SK-N-SH treated with all-trans-retinoic acid at 6 μM for 48 hours (cell line): Measurements from ENCODE around the gene CDC26.
A peak's percentile ranks its signal among the peaks of the same experiment; 100 is the strongest.

Experiments used
- ATAC-seq: fragments of 200-7000 bp; cut with Tn5 transposase; 3 replicates; pipeline ENCODE4 v1.9.1; 2020; ENCODE audit warnings: mild to moderate bottlenecking, moderate library complexity
- ARNTL ChIP-seq: fragments of 450-650 bp; formaldehyde crosslinking; IDR thresholded peaks from 2 replicates; pipeline ENCODE4 v1.5.0; 2020; ENCODE audit warnings: low read depth, mild to moderate bottlenecking, moderate library complexity, borderline replicate concordance
- BACH2 ChIP-seq: fragments of 250-450 bp; sonication (Bioruptor Pico); IDR thresholded peaks from 2 replicates; pipeline ENCODE4 v1.9.0; 2021; ENCODE audit warnings: mild to moderate bottlenecking, borderline replicate concordance
- CREB5 ChIP-seq: fragments of 250-450 bp; sonication (Bioruptor Pico); IDR thresholded peaks from 2 replicates; pipeline ENCODE4 v1.5.1; 2020; ENCODE audit warnings: low read depth, mild to moderate bottlenecking, moderate library complexity
- CSDC2 ChIP-seq: fragments of 250-450 bp; sonication (Bioruptor Pico); IDR thresholded peaks from 2 replicates; pipeline ENCODE4 v1.5.0; 2020; ENCODE audit warnings: mild to moderate bottlenecking, moderate library complexity
- CSRNP3 ChIP-seq: fragments of 250-450 bp; sonication (Bioruptor Pico); IDR thresholded peaks from 2 replicates; pipeline ENCODE4 v1.5.1; 2021; ENCODE audit warnings: mild to moderate bottlenecking, moderate library complexity
- ESRRG ChIP-seq: fragments of 250-450 bp; sonication (Bioruptor Pico); IDR thresholded peaks from 2 replicates; pipeline ENCODE4 v1.6.1; 2021; ENCODE audit warnings: mild to moderate bottlenecking
- GLIS3 ChIP-seq: fragments of 250-450 bp; sonication (Bioruptor Pico); IDR thresholded peaks from 2 replicates; pipeline ENCODE4 v1.5.0; 2020; ENCODE audit warnings: mild to moderate bottlenecking, moderate library complexity
- ISL1 ChIP-seq: fragments of 250-450 bp; sonication (Bioruptor Pico); IDR thresholded peaks from 2 replicates; pipeline ENCODE4 v2.1.2; 2022; ENCODE audit warnings: mild to moderate bottlenecking, moderate library complexity
- RARB ChIP-seq: fragments of 250-450 bp; sonication (Bioruptor Pico); IDR thresholded peaks from 2 replicates; pipeline ENCODE4 v1.8.0; 2021; ENCODE audit warnings: mild to moderate bottlenecking, moderate library complexity
- SNAI2 ChIP-seq: fragments of 250-450 bp; sonication (Bioruptor Pico); IDR thresholded peaks from 2 replicates; pipeline ENCODE4 v1.5.0; 2020; ENCODE audit warnings: mild to moderate bottlenecking, moderate library complexity
- TCF4 ChIP-seq: fragments of 250-450 bp; sonication (Bioruptor Pico); IDR thresholded peaks from 2 replicates; pipeline ENCODE4 v1.8.0; 2021; ENCODE audit warnings: mild to moderate bottlenecking, moderate library complexity, borderline replicate concordance
- TSHZ2 ChIP-seq: fragments of 250-450 bp; sonication (Bioruptor Pico); IDR thresholded peaks from 2 replicates; pipeline ENCODE4 v1.5.0; 2020; ENCODE audit warnings: mild to moderate bottlenecking, moderate library complexity
- ZFP3 ChIP-seq: fragments of 250-450 bp; sonication (Bioruptor Pico); IDR thresholded peaks from 2 replicates; pipeline ENCODE4 v1.5.0; 2020; ENCODE audit warnings: mild to moderate bottlenecking, moderate library complexity
- ZFP30 ChIP-seq: fragments of 450-650 bp; formaldehyde crosslinking; IDR thresholded peaks from 2 replicates; pipeline ENCODE4 v1.5.0; 2022; ENCODE audit warnings: mild to moderate bottlenecking, moderate library complexity
- ZNF565 ChIP-seq: fragments of 450-650 bp; formaldehyde crosslinking; conservative IDR thresholded peaks from 2 replicates; pipeline ENCODE4 v1.5.0; 2020; ENCODE audit warnings: low read depth, mild to moderate bottlenecking, moderate library complexity
- ZNF70 ChIP-seq: fragments of 450-650 bp; formaldehyde crosslinking; IDR thresholded peaks from 2 replicates; pipeline ENCODE4 v1.5.0; 2020; ENCODE audit warnings: mild to moderate bottlenecking, moderate library complexity
- ZNF8 ChIP-seq: fragments of 450-650 bp; formaldehyde crosslinking; IDR thresholded peaks from 2 replicates; pipeline ENCODE4 v1.5.0; 2020; ENCODE audit warnings: mild to moderate bottlenecking, moderate library complexity
- TF ChIP-seq, protein P1 (sequence below): fragments of 250-450 bp; sonication (Bioruptor Pico); IDR thresholded peaks from 2 replicates; pipeline ENCODE4 v1.8.0; 2020; ENCODE audit warnings: mild to moderate bottlenecking, moderate library complexity, borderline replicate concordance
- TF ChIP-seq, protein P2 (sequence below): fragments of 250-450 bp; sonication (Bioruptor Pico); IDR thresholded peaks from 2 replicates; pipeline ENCODE4 v1.8.0; 2021; ENCODE audit warnings: low read depth, mild to moderate bottlenecking, moderate library complexity, borderline replicate concordance

CDC26 gene

DNA sequence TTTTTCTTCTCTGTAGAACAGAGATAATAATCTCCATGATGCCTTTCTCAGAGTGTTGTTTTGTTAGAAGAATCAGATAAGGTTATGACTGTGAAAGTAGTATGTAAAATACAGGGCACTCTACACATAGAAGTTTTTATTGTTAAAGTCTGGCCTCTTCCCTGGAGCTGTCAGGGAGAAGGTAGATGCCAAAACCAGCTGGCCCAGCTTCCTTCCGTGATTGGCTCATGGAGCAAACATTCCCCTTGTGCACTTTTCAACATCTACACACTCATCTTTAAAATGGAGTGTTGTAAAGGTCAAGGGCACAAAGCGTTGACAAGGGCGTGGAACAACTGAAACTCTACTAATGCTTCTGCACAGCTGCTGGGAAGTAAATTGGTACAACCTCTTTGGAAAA, 35.2 kb upstream of the CDC26 start:
- ATAC-seq = no peak
- TF ChIP-seq ISL1 (CRISPR knock-in tag) = no peak
- TF ChIP-seq, protein P1, sequence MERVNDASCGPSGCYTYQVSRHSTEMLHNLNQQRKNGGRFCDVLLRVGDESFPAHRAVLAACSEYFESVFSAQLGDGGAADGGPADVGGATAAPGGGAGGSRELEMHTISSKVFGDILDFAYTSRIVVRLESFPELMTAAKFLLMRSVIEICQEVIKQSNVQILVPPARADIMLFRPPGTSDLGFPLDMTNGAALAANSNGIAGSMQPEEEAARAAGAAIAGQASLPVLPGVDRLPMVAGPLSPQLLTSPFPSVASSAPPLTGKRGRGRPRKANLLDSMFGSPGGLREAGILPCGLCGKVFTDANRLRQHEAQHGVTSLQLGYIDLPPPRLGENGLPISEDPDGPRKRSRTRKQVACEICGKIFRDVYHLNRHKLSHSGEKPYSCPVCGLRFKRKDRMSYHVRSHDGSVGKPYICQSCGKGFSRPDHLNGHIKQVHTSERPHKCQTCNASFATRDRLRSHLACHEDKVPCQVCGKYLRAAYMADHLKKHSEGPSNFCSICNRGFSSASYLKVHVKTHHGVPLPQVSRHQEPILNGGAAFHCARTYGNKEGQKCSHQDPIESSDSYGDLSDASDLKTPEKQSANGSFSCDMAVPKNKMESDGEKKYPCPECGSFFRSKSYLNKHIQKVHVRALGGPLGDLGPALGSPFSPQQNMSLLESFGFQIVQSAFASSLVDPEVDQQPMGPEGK (CRISPR knock-in tag) = no peak
- no peak for TF ChIP-seq ESRRG
- TF ChIP-seq ZFP3 (CRISPR knock-in tag) = no peak
- TF ChIP-seq RARB = no peak
- TF ChIP-seq TSHZ2 (CRISPR knock-in tag) = no peak
- TF ChIP-seq BACH2 (CRISPR knock-in tag) = no peak
- TF ChIP-seq ZFP30 (CRISPR knock-in tag) = no peak
- no peak for TF ChIP-seq SNAI2 (CRISPR knock-in tag)
- TF ChIP-seq ZNF565 (CRISPR knock-in tag) = no peak
- no peak for TF ChIP-seq CSDC2 (CRISPR knock-in tag)
- no peak for TF ChIP-seq ZNF8 (CRISPR knock-in tag)
- TF ChIP-seq, protein P2, sequence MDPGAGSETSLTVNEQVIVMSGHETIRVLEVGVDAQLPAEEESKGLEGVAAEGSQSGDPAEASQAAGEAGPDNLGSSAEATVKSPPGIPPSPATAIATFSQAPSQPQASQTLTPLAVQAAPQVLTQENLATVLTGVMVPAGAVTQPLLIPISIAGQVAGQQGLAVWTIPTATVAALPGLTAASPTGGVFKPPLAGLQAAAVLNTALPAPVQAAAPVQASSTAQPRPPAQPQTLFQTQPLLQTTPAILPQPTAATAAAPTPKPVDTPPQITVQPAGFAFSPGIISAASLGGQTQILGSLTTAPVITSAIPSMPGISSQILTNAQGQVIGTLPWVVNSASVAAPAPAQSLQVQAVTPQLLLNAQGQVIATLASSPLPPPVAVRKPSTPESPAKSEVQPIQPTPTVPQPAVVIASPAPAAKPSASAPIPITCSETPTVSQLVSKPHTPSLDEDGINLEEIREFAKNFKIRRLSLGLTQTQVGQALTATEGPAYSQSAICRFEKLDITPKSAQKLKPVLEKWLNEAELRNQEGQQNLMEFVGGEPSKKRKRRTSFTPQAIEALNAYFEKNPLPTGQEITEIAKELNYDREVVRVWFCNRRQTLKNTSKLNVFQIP (CRISPR knock-in tag) = no peak
- TF ChIP-seq ARNTL = no peak
- no peak for TF ChIP-seq CREB5 (CRISPR knock-in tag)
- no peak for TF ChIP-seq GLIS3 (CRISPR knock-in tag)
- TF ChIP-seq TCF4 (CRISPR knock-in tag) = no peak

GRCh38 chr9:113309204-113309813, 33.9 kb upstream of the CDC26 start:
- ATAC-seq = peak; percentile 86
- TF ChIP-seq ZNF565 (CRISPR knock-in tag) (no peak), ZNF70 (CRISPR knock-in tag) (no peak), ZNF8 (CRISPR knock-in tag) (no peak), ZFP30 (CRISPR knock-in tag) (no peak), TSHZ2 (CRISPR knock-in tag) (no peak), CSRNP3 (CRISPR knock-in tag) (no peak)
- TF ChIP-seq, protein P2 (CRISPR knock-in tag) = no peak
